GM23338 (cell line): ENCODE measurements around the gene TTC27. TPM values are rescaled to one million over a fixed set of nuclear protein-coding genes. Genes with fewer than 3 reads are reported as not detected.
"Not testable (repeated sequence)": the region's sequence is repeated elsewhere in the genome, so short reads cannot be mapped to it uniquely, and the experiment has no call there.

ENCODE experiments used
- ATAC-seq: fragments of 200-7000 bp; cut with Tn5 transposase; 3 replicates; pipeline ENCODE4 v1.9.1; 2020
- DNase-seq: peaks from one replicate; pipeline ENCODE4 v3.0.0-alpha.2; 2015; ENCODE audit warnings: low spot score
- H2AFZ ChIP-seq: fragments of 200-600 bp; sonication (generic); 2 replicates; pipeline ENCODE4 v1.8.0; 2016; ENCODE audit warnings: antibody characterized with exemption, mild to moderate bottlenecking, moderate library complexity
- H3F3A ChIP-seq: fragments of 200-600 bp; sonication (generic); replicated peaks from 2 replicates; pipeline ENCODE4 v1.8.0; 2017; ENCODE audit warnings: antibody characterized with exemption, mixed run types, low read depth
- H3K27ac ChIP-seq: fragments of 200-600 bp; sonication (generic); 2 replicates; pipeline ENCODE4 v1.6.1; 2016; ENCODE audit warnings: low read depth
- H3K27me3 ChIP-seq: fragments of 200-600 bp; sonication (generic); 2 replicates; pipeline ENCODE4 v1.8.0; 2016; ENCODE audit warnings: mild to moderate bottlenecking, mixed run types, moderate library complexity; ENCODE audit not compliant: insufficient read depth
- H3K36me3 ChIP-seq: fragments of 200-600 bp; sonication (generic); 2 replicates; pipeline ENCODE4 v1.8.0; 2016; ENCODE audit warnings: mild to moderate bottlenecking; ENCODE audit not compliant: insufficient read depth
- H3K4me1 ChIP-seq: fragments of 200-600 bp; sonication (generic); 2 replicates; pipeline ENCODE4 v1.8.0; 2016; ENCODE audit warnings: mild to moderate bottlenecking, moderate library complexity; ENCODE audit not compliant: insufficient read depth
- H3K4me2 ChIP-seq: fragments of 200-600 bp; sonication (generic); 2 replicates; pipeline ENCODE4 v1.7.1; 2017; ENCODE audit warnings: mixed run types
- H3K4me3 ChIP-seq: fragments of 200-600 bp; sonication (generic); 2 replicates; pipeline ENCODE4 v1.6.1; 2016; ENCODE audit warnings: mixed run types
- H3K79me2 ChIP-seq: fragments of 200-600 bp; sonication (generic); replicated peaks from 2 replicates; pipeline ENCODE4 v1.8.0; 2017; ENCODE audit warnings: mild to moderate bottlenecking; ENCODE audit not compliant: insufficient read depth
- H3K9me2 ChIP-seq: fragments of 200-600 bp; sonication (generic); 2 replicates; pipeline ENCODE4 v1.8.0; 2017; ENCODE audit not compliant: insufficient read depth
- H4K20me1 ChIP-seq: fragments of 200-600 bp; sonication (generic); replicated peaks from 2 replicates; pipeline ENCODE4 v1.8.0; 2017; ENCODE audit warnings: mild to moderate bottlenecking; ENCODE audit not compliant: insufficient read depth
- H3K27ac Mint-ChIP-seq: 2 replicates; pipeline ENCODE4 v1.8.0; 2020; ENCODE audit warnings: inconsistent platforms, mild to moderate bottlenecking, moderate library complexity, mixed read lengths
- H3K27me3 Mint-ChIP-seq: 3 replicates; pipeline ENCODE4 v1.8.0; 2022; ENCODE audit warnings: low read depth, mild to moderate bottlenecking, moderate library complexity, mixed read lengths, inconsistent platforms; ENCODE audit not compliant: insufficient read depth, poor library complexity
- H3K36me3 Mint-ChIP-seq: 3 replicates; pipeline ENCODE4 v1.8.0; 2021; ENCODE audit warnings: low read depth, mild to moderate bottlenecking, inconsistent platforms, moderate library complexity, mixed read lengths
- H3K4me1 Mint-ChIP-seq: 3 replicates; pipeline ENCODE4 v1.8.0; 2020; ENCODE audit warnings: mild to moderate bottlenecking, inconsistent platforms, mixed read lengths
- H3K4me3 Mint-ChIP-seq: 3 replicates; pipeline ENCODE4 v1.8.0; 2021; ENCODE audit warnings: moderate library complexity, mild to moderate bottlenecking, inconsistent platforms, mixed read lengths
- H3K9me3 Mint-ChIP-seq: 3 replicates; pipeline ENCODE4 v1.8.0; 2020; ENCODE audit warnings: moderate library complexity, mild to moderate bottlenecking, inconsistent platforms, mixed read lengths
- CREB1 ChIP-seq: fragments of 250-450 bp; sonication (Bioruptor Pico); IDR thresholded peaks from 2 replicates; pipeline ENCODE4 v1.5.0; 2020; ENCODE audit warnings: low read depth, mild to moderate bottlenecking, moderate library complexity
- EZH2 ChIP-seq: fragments of 200-600 bp; sonication (generic); IDR thresholded peaks from one replicate; pipeline ENCODE4 v1.8.0; 2017; ENCODE audit warnings: antibody characterized with exemption, mild to moderate bottlenecking, low read depth; ENCODE audit not compliant: unreplicated experiment
- EZH2phosphoT487 ChIP-seq: fragments of 200-600 bp; sonication (generic); IDR thresholded peaks from one replicate; pipeline ENCODE4 v1.8.1; 2018; ENCODE audit warnings: antibody characterized with exemption; ENCODE audit not compliant: unreplicated experiment
- JUNB ChIP-seq: IDR thresholded peaks from one replicate; pipeline ENCODE4 v1.6.1; 2016; ENCODE audit warnings: antibody characterized with exemption; ENCODE audit not compliant: unreplicated experiment
- NANOG ChIP-seq: IDR thresholded peaks from 2 replicates; pipeline ENCODE4 v1.6.1; 2016; ENCODE audit warnings: antibody characterized with exemption, borderline replicate concordance
- POLR2AphosphoS5 ChIP-seq: IDR thresholded peaks from 2 replicates; pipeline ENCODE4 v1.6.1; 2016; ENCODE audit warnings: antibody characterized with exemption, low read depth
- ZNF114 ChIP-seq: fragments of 250-450 bp; sonication (Bioruptor Pico); IDR thresholded peaks from 2 replicates; pipeline ENCODE4 v1.5.0; 2020; ENCODE audit warnings: mild to moderate bottlenecking, moderate library complexity
- ZNF331 ChIP-seq: fragments of 250-450 bp; sonication (Bioruptor Pico); IDR thresholded peaks from 2 replicates; pipeline ENCODE4 v1.5.0; 2020; ENCODE audit warnings: low read depth, mild to moderate bottlenecking, moderate library complexity
- polyA plus RNA-seq: library from polyadenylated mRNA; unstranded; fragments of >200 nt; fragmentation: Nextera tagmentation; extraction: Ambion mirVana; gene quantifications from 2 replicates; pipeline ENCODE4 v1.2.1, GENCODE V29; 2016
- total RNA-seq: library from RNA; depleted of rRNA; stranded (reverse); fragments of >200 nt; shearing (Covaris generic); gene quantifications from 2 replicates; pipeline ENCODE4 v1.2.3, GENCODE V29; 2014
- TF ChIP-seq, protein P1 (sequence below): IDR thresholded peaks from 2 replicates; pipeline ENCODE4 v1.6.1; 2016; ENCODE audit warnings: antibody characterized with exemption
- TF ChIP-seq, protein P2 (sequence below): fragments of 250-450 bp; sonication (Bioruptor Pico); IDR thresholded peaks from 2 replicates; pipeline ENCODE4 v1.5.0; 2020; ENCODE audit warnings: mild to moderate bottlenecking, moderate library complexity
- TF ChIP-seq, protein P3 (sequence below), 2 experiments: fragments of 200-600 bp in 1 of 2; sonication (generic) in 1 of 2; conservative IDR thresholded peaks; 2 replicates each; pipeline versions ENCODE4 v1.5.1 to v1.6.1; 2016 to 2017; ENCODE audit warnings: antibody characterized with exemption in 2 of 2, low read depth in 2 of 2, mild to moderate bottlenecking in 2 of 2, moderate library complexity in 1 of 2

Gene TTC27
- total and polyA plus RNA-seq, 2 experiments from 2014 or later: 11.8 to 41.3 TPM

DNA sequence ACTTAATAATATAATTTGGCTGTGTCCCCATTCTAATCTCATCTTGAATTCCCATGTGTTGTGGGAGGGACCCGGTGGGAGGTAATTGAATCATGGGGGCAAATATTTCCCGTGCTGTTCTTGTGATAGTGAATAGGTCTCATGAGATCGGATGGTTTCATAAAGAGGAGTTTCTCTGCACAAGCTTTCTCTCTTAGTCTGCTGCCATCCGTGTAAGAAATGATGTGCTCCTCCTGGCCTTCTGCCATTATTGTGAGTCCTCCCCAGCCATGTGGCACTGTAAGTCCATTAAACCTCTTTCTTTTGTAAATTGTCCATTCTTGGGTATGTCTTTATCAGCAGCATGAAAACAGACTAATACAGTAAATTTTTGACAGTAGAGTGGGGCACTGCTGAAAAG, 216.4 kb downstream of the TTC27 start:
- no peaks in the 10 kb centered on the region for H3K27me3 ChIP-seq
- Mint-ChIP-seq H3K9me3 (peaks cover 27% of the 10 kb centered on the region), H3K27ac (no peak overlapping the region), H3K27me3 (no peaks in the 10 kb centered on the region), H3K36me3 (peaks cover 13% of the 10 kb centered on the region; the same call in 1 of the 3 replicates), H3K4me3 (no peak overlapping the region), H3K4me1 (no peaks in the 10 kb centered on the region)
- 0 out of 2 replicates have a peak, but pooled peaks cover 5% of the 10 kb centered on the region for H3K9me2 ChIP-seq
- no peak overlapping the region for H3K27ac ChIP-seq
- TF ChIP-seq CREB1 (CRISPR knock-in tag): no peak
- TF ChIP-seq NANOG: no peak
- TF ChIP-seq POLR2AphosphoS5: no peak
- TF ChIP-seq, protein P1, sequence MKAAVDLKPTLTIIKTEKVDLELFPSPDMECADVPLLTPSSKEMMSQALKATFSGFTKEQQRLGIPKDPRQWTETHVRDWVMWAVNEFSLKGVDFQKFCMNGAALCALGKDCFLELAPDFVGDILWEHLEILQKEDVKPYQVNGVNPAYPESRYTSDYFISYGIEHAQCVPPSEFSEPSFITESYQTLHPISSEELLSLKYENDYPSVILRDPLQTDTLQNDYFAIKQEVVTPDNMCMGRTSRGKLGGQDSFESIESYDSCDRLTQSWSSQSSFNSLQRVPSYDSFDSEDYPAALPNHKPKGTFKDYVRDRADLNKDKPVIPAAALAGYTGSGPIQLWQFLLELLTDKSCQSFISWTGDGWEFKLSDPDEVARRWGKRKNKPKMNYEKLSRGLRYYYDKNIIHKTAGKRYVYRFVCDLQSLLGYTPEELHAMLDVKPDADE: no peak
- TF ChIP-seq JUNB: no peak
- no peak for TF ChIP-seq EZH2
- TF ChIP-seq, protein P2, sequence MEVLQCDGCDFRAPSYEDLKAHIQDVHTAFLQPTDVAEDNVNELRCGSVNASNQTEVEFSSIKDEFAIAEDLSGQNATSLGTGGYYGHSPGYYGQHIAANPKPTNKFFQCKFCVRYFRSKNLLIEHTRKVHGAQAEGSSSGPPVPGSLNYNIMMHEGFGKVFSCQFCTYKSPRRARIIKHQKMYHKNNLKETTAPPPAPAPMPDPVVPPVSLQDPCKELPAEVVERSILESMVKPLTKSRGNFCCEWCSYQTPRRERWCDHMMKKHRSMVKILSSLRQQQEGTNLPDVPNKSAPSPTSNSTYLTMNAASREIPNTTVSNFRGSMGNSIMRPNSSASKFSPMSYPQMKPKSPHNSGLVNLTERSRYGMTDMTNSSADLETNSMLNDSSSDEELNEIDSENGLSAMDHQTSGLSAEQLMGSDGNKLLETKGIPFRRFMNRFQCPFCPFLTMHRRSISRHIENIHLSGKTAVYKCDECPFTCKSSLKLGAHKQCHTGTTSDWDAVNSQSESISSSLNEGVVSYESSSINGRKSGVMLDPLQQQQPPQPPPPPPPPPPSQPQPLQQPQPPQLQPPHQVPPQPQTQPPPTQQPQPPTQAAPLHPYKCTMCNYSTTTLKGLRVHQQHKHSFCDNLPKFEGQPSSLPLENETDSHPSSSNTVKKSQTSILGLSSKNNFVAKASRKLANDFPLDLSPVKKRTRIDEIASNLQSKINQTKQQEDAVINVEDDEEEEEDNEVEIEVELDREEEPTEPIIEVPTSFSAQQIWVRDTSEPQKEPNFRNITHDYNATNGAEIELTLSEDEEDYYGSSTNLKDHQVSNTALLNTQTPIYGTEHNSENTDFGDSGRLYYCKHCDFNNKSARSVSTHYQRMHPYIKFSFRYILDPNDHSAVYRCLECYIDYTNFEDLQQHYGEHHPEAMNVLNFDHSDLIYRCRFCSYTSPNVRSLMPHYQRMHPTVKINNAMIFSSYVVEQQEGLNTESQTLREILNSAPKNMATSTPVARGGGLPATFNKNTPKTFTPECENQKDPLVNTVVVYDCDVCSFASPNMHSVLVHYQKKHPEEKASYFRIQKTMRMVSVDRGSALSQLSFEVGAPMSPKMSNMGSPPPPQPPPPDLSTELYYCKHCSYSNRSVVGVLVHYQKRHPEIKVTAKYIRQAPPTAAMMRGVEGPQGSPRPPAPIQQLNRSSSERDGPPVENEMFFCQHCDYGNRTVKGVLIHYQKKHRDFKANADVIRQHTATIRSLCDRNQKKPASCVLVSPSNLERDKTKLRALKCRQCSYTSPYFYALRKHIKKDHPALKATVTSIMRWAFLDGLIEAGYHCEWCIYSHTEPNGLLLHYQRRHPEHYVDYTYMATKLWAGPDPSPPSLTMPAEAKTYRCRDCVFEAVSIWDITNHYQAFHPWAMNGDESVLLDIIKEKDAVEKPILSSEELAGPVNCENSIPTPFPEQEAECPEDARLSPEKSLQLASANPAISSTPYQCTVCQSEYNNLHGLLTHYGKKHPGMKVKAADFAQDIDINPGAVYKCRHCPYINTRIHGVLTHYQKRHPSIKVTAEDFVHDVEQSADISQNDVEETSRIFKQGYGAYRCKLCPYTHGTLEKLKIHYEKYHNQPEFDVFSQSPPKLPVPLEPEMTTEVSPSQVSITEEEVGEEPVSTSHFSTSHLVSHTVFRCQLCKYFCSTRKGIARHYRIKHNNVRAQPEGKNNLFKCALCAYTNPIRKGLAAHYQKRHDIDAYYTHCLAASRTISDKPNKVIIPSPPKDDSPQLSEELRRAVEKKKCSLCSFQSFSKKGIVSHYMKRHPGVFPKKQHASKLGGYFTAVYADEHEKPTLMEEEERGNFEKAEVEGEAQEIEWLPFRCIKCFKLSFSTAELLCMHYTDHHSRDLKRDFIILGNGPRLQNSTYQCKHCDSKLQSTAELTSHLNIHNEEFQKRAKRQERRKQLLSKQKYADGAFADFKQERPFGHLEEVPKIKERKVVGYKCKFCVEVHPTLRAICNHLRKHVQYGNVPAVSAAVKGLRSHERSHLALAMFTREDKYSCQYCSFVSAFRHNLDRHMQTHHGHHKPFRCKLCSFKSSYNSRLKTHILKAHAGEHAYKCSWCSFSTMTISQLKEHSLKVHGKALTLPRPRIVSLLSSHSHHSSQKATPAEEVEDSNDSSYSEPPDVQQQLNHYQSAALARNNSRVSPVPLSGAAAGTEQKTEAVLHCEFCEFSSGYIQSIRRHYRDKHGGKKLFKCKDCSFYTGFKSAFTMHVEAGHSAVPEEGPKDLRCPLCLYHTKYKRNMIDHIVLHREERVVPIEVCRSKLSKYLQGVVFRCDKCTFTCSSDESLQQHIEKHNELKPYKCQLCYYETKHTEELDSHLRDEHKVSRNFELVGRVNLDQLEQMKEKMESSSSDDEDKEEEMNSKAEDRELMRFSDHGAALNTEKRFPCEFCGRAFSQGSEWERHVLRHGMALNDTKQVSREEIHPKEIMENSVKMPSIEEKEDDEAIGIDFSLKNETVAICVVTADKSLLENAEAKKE (CRISPR knock-in tag): no peak
- no peak for TF ChIP-seq ZNF331
- no peak for TF ChIP-seq ZNF114 (CRISPR knock-in tag)
- TF ChIP-seq, protein P3, sequence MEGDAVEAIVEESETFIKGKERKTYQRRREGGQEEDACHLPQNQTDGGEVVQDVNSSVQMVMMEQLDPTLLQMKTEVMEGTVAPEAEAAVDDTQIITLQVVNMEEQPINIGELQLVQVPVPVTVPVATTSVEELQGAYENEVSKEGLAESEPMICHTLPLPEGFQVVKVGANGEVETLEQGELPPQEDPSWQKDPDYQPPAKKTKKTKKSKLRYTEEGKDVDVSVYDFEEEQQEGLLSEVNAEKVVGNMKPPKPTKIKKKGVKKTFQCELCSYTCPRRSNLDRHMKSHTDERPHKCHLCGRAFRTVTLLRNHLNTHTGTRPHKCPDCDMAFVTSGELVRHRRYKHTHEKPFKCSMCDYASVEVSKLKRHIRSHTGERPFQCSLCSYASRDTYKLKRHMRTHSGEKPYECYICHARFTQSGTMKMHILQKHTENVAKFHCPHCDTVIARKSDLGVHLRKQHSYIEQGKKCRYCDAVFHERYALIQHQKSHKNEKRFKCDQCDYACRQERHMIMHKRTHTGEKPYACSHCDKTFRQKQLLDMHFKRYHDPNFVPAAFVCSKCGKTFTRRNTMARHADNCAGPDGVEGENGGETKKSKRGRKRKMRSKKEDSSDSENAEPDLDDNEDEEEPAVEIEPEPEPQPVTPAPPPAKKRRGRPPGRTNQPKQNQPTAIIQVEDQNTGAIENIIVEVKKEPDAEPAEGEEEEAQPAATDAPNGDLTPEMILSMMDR (conservative IDR thresholded peaks at IDR 0.05; ENCODE audit: low read depth in 2 of 2): no peak
- TF ChIP-seq EZH2phosphoT487: no peak
- no peak for DNase-seq
- H3K79me2 ChIP-seq: no peaks in the 10 kb centered on the region
- H3K4me2 ChIP-seq: no peak overlapping the region
- H2AFZ ChIP-seq: no peak overlapping the region
- no peaks in the 10 kb centered on the region for H3K4me1 ChIP-seq
- H3F3A ChIP-seq: no peaks in the 10 kb centered on the region
- ATAC-seq: no peak
- H3K36me3 ChIP-seq: no peaks in the 10 kb centered on the region
- H3K4me3 ChIP-seq: no peak overlapping the region
- H4K20me1 ChIP-seq: no peaks in the 10 kb centered on the region

DNA sequence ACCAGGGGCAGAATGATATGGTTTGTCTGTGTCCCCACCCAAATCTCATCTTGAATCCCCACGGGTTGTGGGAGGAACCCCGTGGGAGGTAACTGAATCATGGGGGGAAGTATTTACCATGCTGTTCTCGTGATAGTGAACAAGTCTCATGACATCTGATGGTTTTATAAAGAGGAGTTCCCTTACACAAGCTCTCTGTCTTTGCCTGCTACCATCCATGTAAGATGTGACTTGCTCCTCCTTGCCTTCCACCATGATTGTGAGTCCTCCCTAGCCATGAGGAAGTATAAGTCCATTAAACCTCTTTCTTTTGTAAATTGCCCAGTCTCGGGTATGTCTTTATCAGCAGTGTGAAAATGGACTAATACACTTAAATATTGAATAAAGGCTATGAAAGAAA, 218.4 kb downstream of the TTC27 start:
- not testable (repeated sequence) for H3K4me1 Mint-ChIP-seq, H3K79me2 ChIP-seq, H3K4me3 ChIP-seq, H3K27me3 ChIP-seq, H3K4me2 ChIP-seq, H2AFZ ChIP-seq, H3F3A ChIP-seq, ATAC-seq, H3K27ac ChIP-seq, H3K4me3 Mint-ChIP-seq, DNase-seq, H3K36me3 ChIP-seq, H3K27me3 Mint-ChIP-seq, H3K27ac Mint-ChIP-seq, H3K9me2 ChIP-seq, H3K4me1 ChIP-seq, H4K20me1 ChIP-seq
- H3K36me3 Mint-ChIP-seq: peaks cover 13% of the 10 kb centered on the region; the same call in 1 of the 3 replicates
- H3K9me3 Mint-ChIP-seq: peaks cover 27% of the 10 kb centered on the region
